Epithelial cell of proximal tubule (primary cell): ENCODE results near the gene TMEM45B. TPM values are rescaled to one million over a fixed set of nuclear protein-coding genes. Genes with fewer than 3 reads are reported as not detected.

Experiments
- DNase-seq: peaks from one replicate; pipeline ENCODE4 v3.0.0-alpha.2; 2011; ENCODE audit warnings: low read depth
- H3K4me3 ChIP-seq: 2 replicates; pipeline ENCODE4 v1.5.1; 2011; ENCODE audit warnings: low read depth, mild to moderate bottlenecking, low read length
- total RNA-seq: library from RNA; depleted of rRNA; stranded (reverse); fragments of >200 nt; gene quantifications from 2 replicates; pipeline ENCODE4 v1.2.3, GENCODE V29; 2015
- TF ChIP-seq, protein P1 (sequence below): conservative IDR thresholded peaks from 2 replicates; pipeline ENCODE4 v1.5.1; 2012; ENCODE audit warnings: low read depth, mild to moderate bottlenecking, low read length

The TMEM45B gene
- total RNA-seq, 1 donor from 2014 or later, result 1.4 TPM

GRCh38 chr11:129894278-129895125, 78.9 kb downstream of the TMEM45B start:
- TF ChIP-seq, protein P1, sequence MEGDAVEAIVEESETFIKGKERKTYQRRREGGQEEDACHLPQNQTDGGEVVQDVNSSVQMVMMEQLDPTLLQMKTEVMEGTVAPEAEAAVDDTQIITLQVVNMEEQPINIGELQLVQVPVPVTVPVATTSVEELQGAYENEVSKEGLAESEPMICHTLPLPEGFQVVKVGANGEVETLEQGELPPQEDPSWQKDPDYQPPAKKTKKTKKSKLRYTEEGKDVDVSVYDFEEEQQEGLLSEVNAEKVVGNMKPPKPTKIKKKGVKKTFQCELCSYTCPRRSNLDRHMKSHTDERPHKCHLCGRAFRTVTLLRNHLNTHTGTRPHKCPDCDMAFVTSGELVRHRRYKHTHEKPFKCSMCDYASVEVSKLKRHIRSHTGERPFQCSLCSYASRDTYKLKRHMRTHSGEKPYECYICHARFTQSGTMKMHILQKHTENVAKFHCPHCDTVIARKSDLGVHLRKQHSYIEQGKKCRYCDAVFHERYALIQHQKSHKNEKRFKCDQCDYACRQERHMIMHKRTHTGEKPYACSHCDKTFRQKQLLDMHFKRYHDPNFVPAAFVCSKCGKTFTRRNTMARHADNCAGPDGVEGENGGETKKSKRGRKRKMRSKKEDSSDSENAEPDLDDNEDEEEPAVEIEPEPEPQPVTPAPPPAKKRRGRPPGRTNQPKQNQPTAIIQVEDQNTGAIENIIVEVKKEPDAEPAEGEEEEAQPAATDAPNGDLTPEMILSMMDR, result no peak
- DNase-seq, result no peak
- H3K4me3 ChIP-seq, result peak overlapping the region; percentile 86

GRCh38 chr11:129895126-129896041, 79.7 kb downstream of the TMEM45B start, which contains the start of gene NFRKB:
NFRKB (minus strand) TSS chr11:129895578; CDS start chr11:129892849, 2,729 bp downstream.
- no peak for DNase-seq
- peak within 1 kb of the TSS; percentile 86 for H3K4me3 ChIP-seq
- TF ChIP-seq, protein P1, result no peak

GRCh38 chr11:129896062-129896461, 80.4 kb downstream of the TMEM45B start:
- DNase-seq, result no peak
- TF ChIP-seq, protein P1, result no peak
- peak overlapping the region; percentile 86 for H3K4me3 ChIP-seq

DNA sequence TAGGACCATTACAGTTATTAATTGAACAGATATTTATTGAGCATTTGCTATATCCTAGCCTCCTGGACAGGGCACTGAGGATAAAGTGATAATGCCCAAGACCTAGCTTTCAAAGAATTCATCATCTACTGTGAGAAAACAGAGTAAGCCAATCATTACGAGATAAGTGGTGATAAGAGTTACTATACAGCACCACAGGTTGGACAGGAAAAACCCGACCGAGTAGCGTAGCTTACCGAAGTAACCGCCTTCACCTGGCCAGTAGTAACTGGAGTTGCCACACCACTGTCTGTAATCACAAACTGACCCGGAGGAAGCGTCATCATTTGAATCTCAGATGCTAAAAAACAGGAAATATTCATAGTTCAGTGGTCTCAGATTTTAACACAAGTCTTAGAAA, 89.8 kb downstream of the TMEM45B start:
- TF ChIP-seq, protein P1, result no peak
- no peak overlapping the region for H3K4me3 ChIP-seq
- DNase-seq, result no peak

Other genes with a start within 250 kb of the TMEM45B start
- gene NFRKB, start 79.7 kb downstream of the TMEM45B start, total RNA-seq, result 13.5 and 23.4 TPM in 2 replicates
- 5.1 and 7.9 TPM in 2 replicates for gene PRDM10, start 187.0 kb downstream of the TMEM45B start, total RNA-seq